Measurements from ENCODE around the gene PRKG1. TPM values are rescaled to one million over a fixed set of nuclear protein-coding genes. Genes with fewer than 3 reads are reported as not detected.

Gene PRKG1
- total and polyA plus RNA-seq, 2 experiments from 2014 or later: 18.2 to 21.1 TPM

DNA sequence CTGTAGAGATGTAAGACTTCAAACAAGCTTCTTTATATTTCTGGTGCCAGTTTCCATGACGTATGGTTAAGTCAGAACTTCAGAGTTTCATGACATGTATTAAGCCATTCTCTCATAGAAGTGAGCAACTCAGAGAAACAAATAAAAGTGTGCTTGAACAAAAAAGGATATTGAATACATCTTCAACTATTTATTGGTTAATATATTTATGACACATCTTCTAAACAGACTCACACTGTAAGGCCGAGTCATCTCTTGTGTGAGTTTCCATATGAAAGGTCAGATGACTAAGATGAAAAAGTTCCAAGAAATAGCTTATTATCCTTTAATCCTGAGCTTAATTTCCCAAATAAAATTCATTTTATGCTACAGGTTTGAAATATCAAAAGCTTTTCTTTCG is 730.6 kb downstream of the PRKG1 start:
- H3K79me2 ChIP-seq (replicated peaks; ENCODE audit: insufficient read depth): no peaks in the 10 kb centered on the region
- H3F3A ChIP-seq (replicated peaks; ENCODE audit: low read depth): no peaks in the 10 kb centered on the region
- H3K4me1 Mint-ChIP-seq: peaks cover 17% of the 10 kb centered on the region
- no peaks in the 10 kb centered on the region for H3K9me3 Mint-ChIP-seq
- no peaks in the 10 kb centered on the region for H3K27me3 Mint-ChIP-seq (ENCODE audit: insufficient read depth, low read depth, poor library complexity)
- no peak overlapping the region for H3K4me3 Mint-ChIP-seq
- H3K9me2 ChIP-seq (ENCODE audit: insufficient read depth): no peaks in the 10 kb centered on the region
- peak overlapping the region; percentile 10 for H3K27ac Mint-ChIP-seq
- no peak overlapping the region for H3K27ac ChIP-seq (ENCODE audit: low read depth)
- no peaks in the 10 kb centered on the region for H3K36me3 Mint-ChIP-seq (ENCODE audit: low read depth)
- no peak overlapping the region for H2AFZ ChIP-seq
- peaks cover 6% of the 10 kb centered on the region for H3K4me1 ChIP-seq (ENCODE audit: insufficient read depth)
- no peak for ATAC-seq
- no peak for TF ChIP-seq POLR2AphosphoS5 (IDR thresholded peaks at IDR 0.05; ENCODE audit: low read depth)
- no peaks in the 10 kb centered on the region for H3K27me3 ChIP-seq (ENCODE audit: insufficient read depth)
- H3K4me2 ChIP-seq: no peak overlapping the region
- no peak for DNase-seq (ENCODE audit: low spot score)
- no peak overlapping the region for H3K4me3 ChIP-seq
- no peaks in the 10 kb centered on the region for H3K36me3 ChIP-seq (ENCODE audit: insufficient read depth)
- no peaks in the 10 kb centered on the region for H4K20me1 ChIP-seq (replicated peaks; ENCODE audit: insufficient read depth)

- Histone ChIP-seq H3K4me1 (ENCODE audit: insufficient read depth) (peaks cover 6% of the 10 kb centered on the region), H3K4me3 (no peak overlapping the region), H3K27me3 (ENCODE audit: insufficient read depth) (no peaks in the 10 kb centered on the region), H3K4me2 (no peak overlapping the region), H4K20me1 (replicated peaks; ENCODE audit: insufficient read depth) (no peaks in the 10 kb centered on the region), H3K36me3 (ENCODE audit: insufficient read depth) (no peaks in the 10 kb centered on the region), H2AFZ (no peak overlapping the region), H3K79me2 (replicated peaks; ENCODE audit: insufficient read depth) (no peaks in the 10 kb centered on the region), H3K9me2 (ENCODE audit: insufficient read depth) (no peaks in the 10 kb centered on the region), H3F3A (replicated peaks; ENCODE audit: low read depth) (no peaks in the 10 kb centered on the region), H3K27ac (ENCODE audit: low read depth) (no peak overlapping the region)
- Mint-ChIP-seq H3K27me3 (ENCODE audit: insufficient read depth, low read depth, poor library complexity) (no peaks in the 10 kb centered on the region), H3K9me3 (no peaks in the 10 kb centered on the region), H3K36me3 (ENCODE audit: low read depth) (no peaks in the 10 kb centered on the region), H3K4me3 (no peak overlapping the region), H3K27ac (no peak overlapping the region), H3K4me1 (peaks cover 17% of the 10 kb centered on the region)
- ATAC-seq: no peak
- TF ChIP-seq CREB1 (CRISPR knock-in tag; IDR thresholded peaks at IDR 0.05; ENCODE audit: low read depth) (no peak), STAT1 (IDR thresholded peaks at IDR 0.05; ENCODE audit: unreplicated experiment) (no peak)
- DNase-seq (ENCODE audit: low spot score): no peak
These were observed 732.0 kb downstream of the PRKG1 start for GRCh38 chr10:51806079-51806835.

DNA sequence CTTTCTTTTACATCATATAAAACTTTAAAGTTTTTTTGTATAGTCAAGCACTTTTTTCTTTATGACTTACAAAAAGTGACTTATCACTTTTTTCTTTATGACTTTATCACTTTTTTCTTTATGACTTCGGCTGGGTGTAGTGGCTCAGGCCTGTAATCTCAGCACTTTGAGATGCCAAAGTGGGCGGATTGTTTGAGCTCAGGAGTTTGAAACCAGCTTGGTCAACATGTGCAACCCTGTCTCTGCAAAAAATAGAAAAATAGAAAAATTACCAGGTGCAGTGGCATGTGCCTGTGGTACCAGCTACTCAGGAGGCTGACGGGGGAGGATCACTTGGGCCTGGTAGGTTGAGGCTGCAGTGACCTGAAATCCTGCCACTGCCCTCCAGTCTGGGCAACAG is 733.9 kb downstream of the PRKG1 start:
- peaks cover 8% of the 10 kb centered on the region; the same call in 2 of the 3 replicates for H3K4me1 Mint-ChIP-seq
- H3F3A ChIP-seq (replicated peaks; ENCODE audit: low read depth): no peaks in the 10 kb centered on the region
- H3K36me3 Mint-ChIP-seq (ENCODE audit: low read depth): no peaks in the 10 kb centered on the region
- no peaks in the 10 kb centered on the region for H3K9me2 ChIP-seq (ENCODE audit: insufficient read depth)
- H3K79me2 ChIP-seq (replicated peaks; ENCODE audit: insufficient read depth): no peaks in the 10 kb centered on the region
- peaks cover 2% of the 10 kb centered on the region for H3K4me1 ChIP-seq (ENCODE audit: insufficient read depth)
- DNase-seq (ENCODE audit: low spot score) (no peak), ATAC-seq (no peak)
- H4K20me1 ChIP-seq (replicated peaks; ENCODE audit: insufficient read depth): no peaks in the 10 kb centered on the region
- no peak overlapping the region for H3K4me2 ChIP-seq
- H3K27ac Mint-ChIP-seq: no peak overlapping the region
- H3K27me3 ChIP-seq (ENCODE audit: insufficient read depth): no peaks in the 10 kb centered on the region
- no peaks in the 10 kb centered on the region for H3K36me3 ChIP-seq (ENCODE audit: insufficient read depth)
- H3K27me3 Mint-ChIP-seq (ENCODE audit: insufficient read depth, low read depth, poor library complexity): no peaks in the 10 kb centered on the region
- H3K4me3 Mint-ChIP-seq: no peak overlapping the region
- H3K27ac ChIP-seq (ENCODE audit: low read depth): no peak overlapping the region
- no peaks in the 10 kb centered on the region for H3K9me3 Mint-ChIP-seq
- no peak overlapping the region for H3K4me3 ChIP-seq
- no peak overlapping the region for H2AFZ ChIP-seq
- TF ChIP-seq POLR2AphosphoS5 (IDR thresholded peaks at IDR 0.05; ENCODE audit: low read depth): no peak
- TF ChIP-seq, protein P1, sequence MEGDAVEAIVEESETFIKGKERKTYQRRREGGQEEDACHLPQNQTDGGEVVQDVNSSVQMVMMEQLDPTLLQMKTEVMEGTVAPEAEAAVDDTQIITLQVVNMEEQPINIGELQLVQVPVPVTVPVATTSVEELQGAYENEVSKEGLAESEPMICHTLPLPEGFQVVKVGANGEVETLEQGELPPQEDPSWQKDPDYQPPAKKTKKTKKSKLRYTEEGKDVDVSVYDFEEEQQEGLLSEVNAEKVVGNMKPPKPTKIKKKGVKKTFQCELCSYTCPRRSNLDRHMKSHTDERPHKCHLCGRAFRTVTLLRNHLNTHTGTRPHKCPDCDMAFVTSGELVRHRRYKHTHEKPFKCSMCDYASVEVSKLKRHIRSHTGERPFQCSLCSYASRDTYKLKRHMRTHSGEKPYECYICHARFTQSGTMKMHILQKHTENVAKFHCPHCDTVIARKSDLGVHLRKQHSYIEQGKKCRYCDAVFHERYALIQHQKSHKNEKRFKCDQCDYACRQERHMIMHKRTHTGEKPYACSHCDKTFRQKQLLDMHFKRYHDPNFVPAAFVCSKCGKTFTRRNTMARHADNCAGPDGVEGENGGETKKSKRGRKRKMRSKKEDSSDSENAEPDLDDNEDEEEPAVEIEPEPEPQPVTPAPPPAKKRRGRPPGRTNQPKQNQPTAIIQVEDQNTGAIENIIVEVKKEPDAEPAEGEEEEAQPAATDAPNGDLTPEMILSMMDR (conservative IDR thresholded peaks at IDR 0.05; ENCODE audit: low read depth in 2 of 2): no peak
- TF ChIP-seq ZNF114 (CRISPR knock-in tag; IDR thresholded peaks at IDR 0.05): no peak
- TF ChIP-seq STAT1 (IDR thresholded peaks at IDR 0.05; ENCODE audit: unreplicated experiment): no peak
- no peak for TF ChIP-seq CREB1 (CRISPR knock-in tag; IDR thresholded peaks at IDR 0.05; ENCODE audit: low read depth)
- TF ChIP-seq JUNB (IDR thresholded peaks at IDR 0.05; ENCODE audit: unreplicated experiment): no peak
- TF ChIP-seq ETS1 (IDR thresholded peaks at IDR 0.05): no peak
- no peak for TF ChIP-seq EZH2phosphoT487 (IDR thresholded peaks at IDR 0.05; ENCODE audit: unreplicated experiment)
- no peak for TF ChIP-seq NANOG (IDR thresholded peaks at IDR 0.05; ENCODE audit: borderline replicate concordance)
- no peak for TF ChIP-seq ZNF331 (CRISPR knock-in tag; IDR thresholded peaks at IDR 0.05; ENCODE audit: low read depth)
- no peak for TF ChIP-seq EZH2 (IDR thresholded peaks at IDR 0.05; ENCODE audit: low read depth, unreplicated experiment)

Data from GM23338 (cell line).